K562 (cell line): ENCODE results near the gene METTL6. TPM values are rescaled to one million over a fixed set of nuclear protein-coding genes. Genes with fewer than 3 reads are reported as not detected.

ENCODE experiments used
- ATAC-seq: fragments of 200-7000 bp; cut with Tn5 transposase; 3 replicates; pipeline ENCODE4 v1.9.1; 2020; ENCODE audit warnings: moderate library complexity
- BruUV-seq: library from RNA; stranded (reverse); fragments of 400-500 nt; replicated peaks from 2 replicates; lab custom pipeline; 2021; lab: Mats Ljungman, UMichigan
- CTCF ChIA-PET: fragments of 300-600 bp; formaldehyde crosslinking; extraction: SDS; loops from one replicate; lab custom pipeline; 2021; ENCODE audit warnings: low intra/inter-chr PET ratio; lab: Yijun Ruan, JAX
- POLR2A ChIA-PET: fragments of 300-600, 350-650 bp; sonication (Branson Sonifier 250); formaldehyde crosslinking; extraction: SDS; loops from one replicate; lab custom pipeline; 2021; ENCODE audit warnings: antibody characterized with exemption, inconsistent platforms; lab: Yijun Ruan, JAX
- DNase-seq, 4 experiments: peaks; one replicate each; pipeline versions ENCODE4 v3.0.0 to v3.0.0-alpha.2; 2011 to 2018; ENCODE audit warnings: low spot score in 3 of 4, mixed read lengths in 3 of 4; ENCODE audit errors: extremely low read depth in 1 of 4
- FAIRE-seq: peaks from 2 replicates; lab custom pipeline; 2011; peaks lifted over from hg19 to GRCh38; lab: Jason Lieb, UNC
- H2AFZ ChIP-seq: 2 replicates; pipeline ENCODE4 v1.6.0; 2011; ENCODE audit warnings: low read depth, low read length, control low read depth, inconsistent platforms
- H3K27ac ChIP-seq: fragments of 200-600 bp; 3 replicates; pipeline ENCODE4 v1.8.0; 2011; ENCODE audit warnings: low read depth, mild to moderate bottlenecking, control low read depth, inconsistent platforms, low read length, moderate library complexity, mixed read lengths; ENCODE audit errors: extremely low read depth
- H3K27me3 ChIP-seq, 2 experiments: fragments of 300-600 bp in 1 of 2; 2 replicates in 1 of 2; 3 replicates in 1 of 2; pipeline versions ENCODE4 v1.6.0 to v1.8.0; 2011; ENCODE audit warnings: inconsistent platforms in 2 of 2, low read length in 2 of 2, mild to moderate bottlenecking in 1 of 2, mixed read lengths in 1 of 2, moderate library complexity in 1 of 2; ENCODE audit not compliant: control insufficient read depth in 2 of 2, insufficient read depth in 2 of 2
- H3K36me3 ChIP-seq: fragments of 300-600 bp; 3 replicates; pipeline ENCODE4 v1.8.0; 2011; ENCODE audit warnings: mild to moderate bottlenecking, low read length, inconsistent platforms; ENCODE audit not compliant: control insufficient read depth, insufficient read depth
- H3K4me1 ChIP-seq, 2 experiments: fragments of 200-600 bp in 1 of 2; replicated peaks in 1 of 2; 2 replicates in 1 of 2; 3 replicates in 1 of 2; pipeline versions ENCODE4 v1.5.1 to v1.8.0; 2011; ENCODE audit warnings: inconsistent platforms in 2 of 2, low read length in 2 of 2, mild to moderate bottlenecking in 1 of 2, mixed read lengths in 1 of 2, moderate library complexity in 1 of 2; ENCODE audit not compliant: control insufficient read depth in 2 of 2, insufficient read depth in 2 of 2
- H3K4me2 ChIP-seq: 2 replicates; pipeline ENCODE4 v1.6.1; 2011; ENCODE audit warnings: low read length, control low read depth, inconsistent platforms, mixed read lengths; ENCODE audit not compliant: insufficient read depth
- H3K4me3 ChIP-seq: fragments of 200-600 bp; sonication (generic), shearing (Covaris generic); 2 replicates; pipeline ENCODE4 v1.5.1; 2016; ENCODE audit warnings: control low read depth, inconsistent platforms
- H3K79me2 ChIP-seq: fragments of 200-600 bp; 3 replicates; pipeline ENCODE4 v1.8.0; 2011; ENCODE audit warnings: low read length, inconsistent platforms; ENCODE audit not compliant: control insufficient read depth, insufficient read depth
- H3K9ac ChIP-seq, 2 experiments: 2 replicates each; pipeline versions ENCODE4 v1.6.0 to v1.6.1; 2011; ENCODE audit warnings: low read depth in 2 of 2, low read length in 2 of 2, control low read depth in 1 of 2, inconsistent platforms in 1 of 2, mild to moderate bottlenecking in 1 of 2, mixed read lengths in 1 of 2; ENCODE audit not compliant: insufficient read depth in 1 of 2
- H3K9me1 ChIP-seq: one replicate; pipeline ENCODE4 v1.6.0; 2011; ENCODE audit warnings: inconsistent platforms, mild to moderate bottlenecking, low read length, moderate library complexity; ENCODE audit not compliant: control insufficient read depth, insufficient read depth
- H3K9me3 ChIP-seq: replicated peaks from 2 replicates; pipeline ENCODE4 v1.5.1; 2011; ENCODE audit warnings: low read depth, low read length, inconsistent platforms; ENCODE audit not compliant: control insufficient read depth, insufficient read depth
- H4K20me1 ChIP-seq: replicated peaks from 2 replicates; pipeline ENCODE4 v1.6.1; 2011; ENCODE audit warnings: low read length, inconsistent platforms, mixed read lengths; ENCODE audit not compliant: control insufficient read depth, insufficient read depth
- CEBPZ ChIP-seq: fragments of 150-350 bp; IDR thresholded peaks from 2 replicates; pipeline ENCODE4 v1.6.1; 2014; ENCODE audit warnings: low read depth, mild to moderate bottlenecking, low read length, borderline replicate concordance
- EP300 ChIP-seq: IDR thresholded peaks from 2 replicates; pipeline ENCODE4 v1.6.1; 2012; ENCODE audit warnings: low read length, improper control_type of control experiment
- JUN ChIP-seq, 2 experiments: sonication (generic) in 1 of 2; formaldehyde crosslinking in 1 of 2; IDR thresholded peaks; 2 replicates each; pipeline versions ENCODE4 v1.6.1 to v1.8.0; 2012 to 2022; ENCODE audit warnings: borderline replicate concordance in 2 of 2, mild to moderate bottlenecking in 2 of 2, improper control_type of control experiment in 1 of 2, low read depth in 1 of 2, low read length in 1 of 2, missing genetic modification reagents in 1 of 2
- MCM2 ChIP-seq: fragments of 450-650 bp; IDR thresholded peaks from 2 replicates; pipeline ENCODE4 v1.6.1; 2017; ENCODE audit warnings: low read depth, mild to moderate bottlenecking
- POU5F1 ChIP-seq: fragments of 150-350 bp; IDR thresholded peaks from 2 replicates; pipeline ENCODE4 v1.6.1; 2014; ENCODE audit warnings: borderline replicate concordance, low read length, low read depth, mild to moderate bottlenecking; ENCODE audit not compliant: partially characterized antibody
- ZBTB40 ChIP-seq, 2 experiments: fragments of 450-650 bp in 1 of 2; sonication (generic) in 1 of 2; formaldehyde crosslinking in 1 of 2; IDR thresholded peaks; 2 replicates each; pipeline versions ENCODE4 v1.7.1 to v1.9.0; 2016 to 2022; ENCODE audit warnings: inconsistent platforms in 1 of 2, mild to moderate bottlenecking in 1 of 2, missing genetic modification reagents in 1 of 2
- ZNF274 ChIP-seq: IDR thresholded peaks from 2 replicates; pipeline ENCODE4 v1.6.1; 2011; ENCODE audit warnings: low read depth, mild to moderate bottlenecking, low read length, moderate library complexity, borderline replicate concordance
- ZNF57 ChIP-seq: fragments of 450-650 bp; formaldehyde crosslinking; IDR thresholded peaks from 2 replicates; pipeline ENCODE4 v1.4.0; 2020; ENCODE audit warnings: mild to moderate bottlenecking, moderate library complexity
- ZNF76 ChIP-seq: fragments of 250-450 bp; sonication (Bioruptor Pico); IDR thresholded peaks from 2 replicates; pipeline ENCODE4 v1.4.0; 2020; ENCODE audit warnings: mild to moderate bottlenecking, moderate library complexity, borderline replicate concordance
- WGBS: fragments of 100-300 bp; shearing (Covaris generic); methylation state at CpG from one replicate; pipeline ENCODE4 v1.1.6; 2016; ENCODE audit warnings: low coverage, mixed read lengths; ENCODE audit not compliant: insufficient coverage; ENCODE audit errors: missing lambda C conversion rate; 5-methylcytosine and 5-hydroxymethylcytosine counted together
- in situ Hi-C: fragments of 300-500 bp; cut with MboI; formaldehyde crosslinking; loops from 4 replicates; pipeline ENCODE4 v1.15.0; 2018; ENCODE audit warnings: inconsistent platforms, mixed read lengths
- intact Hi-C: fragments of 100-400 bp; cut with micrococcal nuclease; formaldehyde crosslinking; loops from 2 replicates; pipeline ENCODE4 v1.14.2; 2022
- polyA plus RNA-seq, 8 experiments: library from polyadenylated mRNA; depleted of rRNA in 4 of 8; stranded (reverse) in 5 of 8; unstranded in 3 of 8; fragments of >200 nt; fragmentation: Nextera tagmentation in 2 of 8; fragmentation: Illumina TruSeq in 1 of 8; extraction: Ambion mirVana in 2 of 8; extraction: Trizol in 1 of 8; gene quantifications; 2 replicates each; pipeline versions ENCODE4 v1.2.1 to v1.2.3, GENCODE V29; 2011 to 2014; ENCODE audit warnings: inconsistent platforms in 1 of 8, missing spikeins in 1 of 8
- total RNA-seq, 7 experiments: library from RNA; depleted of rRNA in 6 of 7; stranded (reverse); fragments of >200 nt in 6 of 7; fragmentation: Illumina TruSeq in 2 of 7; extraction: Trizol in 2 of 7; gene quantifications; 2 replicates each; pipeline versions ENCODE4 v1.2.1 to v1.2.3, GENCODE V29; 2011 to 2021; ENCODE audit warnings: low replicate concordance in 1 of 7

Gene METTL6
- total and polyA plus RNA-seq, 9 of the 15 experiments (the other 6 are each of a cell fraction or from before 2014, with no cell fraction given): 18.8 to 61.5 (median 33.9) TPM

DNA sequence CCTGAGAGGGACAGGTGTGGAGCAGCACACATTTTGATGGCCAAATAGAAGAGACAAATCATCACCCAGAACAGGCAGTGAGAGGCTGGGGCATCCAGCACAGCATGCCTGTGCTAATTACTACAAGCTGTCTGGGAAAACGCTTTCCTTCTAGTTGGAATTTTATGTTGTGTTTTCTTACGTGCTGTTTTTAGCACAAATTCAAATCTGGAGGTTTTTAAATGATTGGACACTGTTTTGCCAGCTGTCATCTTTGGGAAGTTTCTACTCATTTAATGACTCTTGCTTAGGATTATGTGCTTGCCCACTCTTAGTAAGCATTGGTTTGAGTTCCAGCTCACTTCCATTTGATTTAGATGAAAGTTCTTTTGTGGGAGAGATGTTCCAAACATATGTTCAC lies 43.5 kb upstream of the METTL6 start:
- 8% methylated on average over 2 of the region's 2 CpGs for WGBS
- no peak for ATAC-seq
- POLR2A ChIA-PET: interaction anchor here (0.5 to 0.8 kb wide), 2 partner anchors 30 to 74 kb away, joined by 3 read pairs; no protein-coding TSS in a partner anchor
- Histone ChIP-seq H3K9me1 (no peaks in the 10 kb centered on the region), H4K20me1 (no peaks in the 10 kb centered on the region), H3K9me3 (no peaks in the 10 kb centered on the region), H3K4me1 (peaks cover 0 to 7% of the 10 kb centered on the region in 2 experiments; a peak in 2 of 5 replicates), H3K36me3 (no peaks in the 10 kb centered on the region), H2AFZ (no peak overlapping the region), H3K27ac (no peak overlapping the region), H3K27me3 (peaks cover 5 to 20% of the 10 kb centered on the region in 2 experiments; a peak in 4 of 5 replicates), H3K4me2 (no peak overlapping the region), H3K4me3 (no peak overlapping the region), H3K79me2 (no peaks in the 10 kb centered on the region), H3K9ac (no peak overlapping the region)
- BruUV-seq: no TSS peak
- no peak for DNase-seq
- FAIRE-seq: no peak
- intact Hi-C loops: no loop called here
- CTCF ChIA-PET: no interaction called here
- in situ Hi-C loops: no loop called here
- TF ChIP-seq JUN (IDR thresholded peaks at IDR 0.05; ENCODE audit: borderline replicate concordance, low read depth, low read length) (no peak), JUN (CRISPR knock-in tag; IDR thresholded peaks at IDR 0.05; ENCODE audit: borderline replicate concordance) (no peak), ZNF76 (CRISPR knock-in tag) (no peak), EP300 (no peak), ZNF274 (no peak), CEBPZ (no peak), ZNF57 (CRISPR knock-in tag) (no peak), POU5F1 (no peak), MCM2 (no peak), ZBTB40 (IDR thresholded peaks at IDR 0.05) (no peak), ZBTB40 (CRISPR knock-in tag; IDR thresholded peaks at IDR 0.05) (no peak)
